HL-60/S4 treated with phorbol 12-myristate 13-acetate at 8.2 ng/mL for 4 days and 3 days (cell line): ENCODE measurements around the gene IGFBP4.
"Not testable (repeated sequence)": the region's sequence is repeated elsewhere in the genome, so short reads cannot be mapped to it uniquely, and the experiment has no call there.

ENCODE experiments used
- in situ Hi-C: fragments of 300-500 bp; cut with MboI; formaldehyde crosslinking; loops from 2 replicates; pipeline ENCODE4 v1.15.0; 2022; ENCODE audit warnings: low sequenced_read_pairs

Gene IGFBP4

GRCh38 chr17:40443196-40443987 lies at the start of gene IGFBP4:
Gene IGFBP4, plus strand, starts transcription at chr17:40443450. Its CDS starts 286 bp downstream, at chr17:40443736.
- in situ Hi-C loops = no loop called here

- in situ Hi-C loops = loop anchor here (10.0 kb wide), 1 partner anchor 136 kb away; no protein-coding TSS in a partner anchor
Observed at GRCh38 chr17:40399185-40399584, 44.1 kb upstream of the IGFBP4 start.

- in situ Hi-C loops = no loop called here
Observed at GRCh38 chr17:40402668-40403067, 40.6 kb upstream of the IGFBP4 start.

DNA sequence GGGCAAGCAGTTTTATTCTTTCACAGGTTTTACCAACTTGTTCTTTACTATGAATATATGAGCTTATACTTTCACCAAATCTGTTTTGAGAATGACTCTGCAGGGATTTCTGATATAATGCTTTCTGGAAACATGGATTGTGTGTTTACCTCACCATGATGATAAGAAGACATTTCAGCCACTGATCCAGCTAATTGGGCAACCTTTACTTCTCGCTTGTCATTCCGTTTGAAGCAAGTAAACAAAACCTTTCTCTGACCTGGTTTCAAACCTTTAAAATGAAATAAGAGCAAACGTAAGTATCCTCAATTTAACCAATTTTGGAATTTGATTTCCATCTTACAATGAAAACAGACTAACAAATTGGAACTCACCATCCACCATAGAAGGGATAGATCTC lies 39.2 kb upstream of the IGFBP4 start:
- in situ Hi-C loops = no loop called here

GRCh38 chr17:40407460-40407859 lies 35.8 kb upstream of the IGFBP4 start:
- in situ Hi-C loops = no loop called here

- in situ Hi-C loops = not testable (repeated sequence)
Observed at GRCh38 chr17:40409540-40409939, 33.7 kb upstream of the IGFBP4 start.

- in situ Hi-C loops = no loop called here
Observed at GRCh38 chr17:40410082-40410481, 33.2 kb upstream of the IGFBP4 start.

- in situ Hi-C loops = no loop called here
Observed at GRCh38 chr17:40411821-40412220, 31.4 kb upstream of the IGFBP4 start.

DNA sequence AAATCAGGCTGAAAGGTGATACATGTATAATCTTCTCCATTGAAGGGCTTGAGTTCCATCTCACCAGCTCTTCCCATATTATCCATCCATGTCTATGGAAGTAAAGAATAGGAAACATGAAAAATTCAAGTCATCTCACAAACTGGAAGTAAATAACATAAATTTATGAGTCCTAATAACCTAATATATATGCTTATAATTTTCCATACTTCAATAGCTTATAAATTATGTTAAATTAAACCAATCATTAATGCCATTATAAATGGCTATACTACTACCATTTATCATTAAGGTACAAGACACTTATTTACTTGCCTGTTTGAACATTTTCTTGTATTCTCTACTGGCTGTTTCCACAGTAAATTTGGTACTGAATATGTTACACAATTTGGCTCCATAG lies 30.4 kb upstream of the IGFBP4 start:
- in situ Hi-C loops = no loop called here

DNA sequence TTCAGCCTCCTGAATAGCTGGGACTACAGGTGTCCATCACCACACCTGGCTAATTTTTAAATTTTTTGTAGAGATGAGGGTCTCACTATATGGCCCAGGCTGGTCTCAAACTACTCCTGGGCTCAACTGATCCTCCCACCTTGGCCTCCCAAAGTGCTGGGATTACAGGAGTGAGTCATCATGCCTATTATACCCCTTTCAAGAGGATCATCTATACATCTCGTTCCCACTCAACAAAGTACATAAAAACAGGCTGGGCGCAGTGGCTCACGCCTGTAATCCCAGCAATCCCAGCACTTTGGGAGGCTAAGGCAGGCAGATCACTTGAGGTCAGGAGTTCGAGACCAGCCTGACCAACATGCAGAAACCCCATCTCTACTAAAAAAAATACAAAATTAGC lies 28.9 kb upstream of the IGFBP4 start:
- in situ Hi-C loops = not testable (repeated sequence)

- in situ Hi-C loops = no loop called here
Observed at GRCh38 chr17:40415390-40415789, 27.9 kb upstream of the IGFBP4 start.

DNA sequence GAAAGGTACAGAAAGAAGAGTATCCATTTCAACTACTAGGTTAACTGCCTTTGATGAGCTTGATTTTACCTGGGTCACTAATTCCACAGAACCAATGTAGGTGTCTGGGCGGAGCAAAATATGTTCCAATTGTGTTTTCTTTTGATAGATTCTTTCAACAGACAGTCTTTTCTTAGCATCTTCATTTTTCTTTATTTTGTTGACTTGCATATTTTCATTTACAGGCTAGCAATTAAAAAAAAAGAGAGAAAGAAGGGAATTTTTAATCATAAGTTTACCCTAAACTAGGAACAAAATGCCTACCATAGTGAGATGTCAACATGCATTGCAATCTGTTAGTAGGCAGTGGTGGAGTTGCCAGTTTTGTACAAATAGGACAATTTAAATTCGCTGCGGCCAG lies 26.6 kb upstream of the IGFBP4 start:
- in situ Hi-C loops = no loop called here

- in situ Hi-C loops = no loop called here
Observed at GRCh38 chr17:40417258-40417608, 26.0 kb upstream of the IGFBP4 start.

- in situ Hi-C loops = no loop called here
Observed at GRCh38 chr17:40417609-40418427, 25.4 kb upstream of the IGFBP4 start, which contains the start of gene TOP2A. Gene TOP2A, minus strand, starts transcription at chr17:40417896. Its CDS starts 105 bp downstream, at chr17:40417791.

DNA sequence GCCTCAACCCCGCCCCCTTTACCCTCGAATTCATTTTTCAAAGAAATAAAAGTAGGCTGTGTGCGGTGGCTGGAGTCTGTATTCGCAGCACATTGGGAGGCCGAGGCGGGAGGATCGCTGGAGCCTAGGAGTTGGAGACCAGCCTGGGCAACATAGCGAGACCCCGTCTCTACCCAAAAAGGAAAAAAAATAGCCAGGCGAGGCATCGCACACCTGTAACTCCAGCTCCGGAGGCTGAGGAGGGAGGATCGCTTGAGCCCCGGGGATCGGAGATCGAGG lies 24.9 kb upstream of the IGFBP4 start:
- in situ Hi-C loops = no loop called here

DNA sequence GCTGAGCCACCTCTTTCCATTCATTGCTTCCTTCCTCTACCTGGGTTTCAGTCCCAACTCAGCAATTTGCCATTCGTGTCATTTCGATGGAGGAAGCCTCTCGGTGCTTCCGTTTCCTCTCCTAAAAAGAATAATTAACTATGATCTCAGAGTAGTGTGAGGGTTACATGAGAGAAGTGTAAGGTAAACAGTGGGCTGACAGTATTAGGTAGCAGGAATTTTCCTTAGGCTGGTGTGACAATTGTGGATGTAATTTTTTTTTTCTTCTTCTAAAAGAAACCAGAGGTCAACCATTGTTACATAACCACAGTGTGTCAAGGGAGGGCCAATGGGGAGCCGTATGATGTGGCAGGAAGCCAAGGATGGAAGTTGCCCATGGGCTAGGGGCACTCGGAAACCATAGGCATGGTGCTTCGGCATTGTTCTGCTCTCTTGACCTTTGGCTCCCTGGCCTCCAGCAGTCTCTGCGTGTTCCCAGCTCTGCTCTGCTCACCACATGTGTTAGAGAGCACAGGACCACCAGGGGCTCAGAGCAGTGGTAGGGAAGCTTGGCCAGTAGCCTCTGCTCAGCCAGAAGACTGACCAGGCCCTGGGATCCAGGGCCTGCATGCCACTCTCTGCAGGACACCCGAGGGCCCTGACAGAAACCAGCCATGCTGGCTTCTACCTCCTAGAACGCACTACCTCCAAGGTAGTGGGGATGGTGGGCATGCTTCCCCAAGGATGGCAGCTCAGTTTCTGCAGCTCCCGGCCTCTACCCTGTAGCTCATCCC lies 23.5 kb upstream of the IGFBP4 start:
- in situ Hi-C loops = no loop called here

- in situ Hi-C loops = no loop called here
Observed at GRCh38 chr17:40422990-40423633, 20.1 kb upstream of the IGFBP4 start.

DNA sequence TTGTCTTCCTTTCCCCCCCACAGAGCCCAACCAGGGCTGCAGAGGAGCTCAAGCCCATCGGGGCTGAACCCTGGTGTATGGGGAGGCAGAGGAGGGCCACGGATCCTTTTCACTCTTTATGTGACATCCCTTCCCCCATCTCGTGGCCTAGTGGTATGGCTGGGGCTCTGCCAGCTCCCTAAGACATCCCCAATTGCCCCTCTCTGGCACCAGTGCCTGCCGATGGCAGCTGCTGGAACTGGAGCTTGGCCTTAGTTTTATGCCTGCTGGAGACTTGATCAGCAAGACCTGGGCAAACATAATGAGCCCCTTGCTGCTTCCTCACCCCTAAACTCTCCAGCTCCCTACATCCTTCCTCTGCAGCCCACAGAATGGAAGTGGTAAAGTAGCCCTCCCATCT lies 17.5 kb upstream of the IGFBP4 start:
- in situ Hi-C loops = no loop called here

DNA sequence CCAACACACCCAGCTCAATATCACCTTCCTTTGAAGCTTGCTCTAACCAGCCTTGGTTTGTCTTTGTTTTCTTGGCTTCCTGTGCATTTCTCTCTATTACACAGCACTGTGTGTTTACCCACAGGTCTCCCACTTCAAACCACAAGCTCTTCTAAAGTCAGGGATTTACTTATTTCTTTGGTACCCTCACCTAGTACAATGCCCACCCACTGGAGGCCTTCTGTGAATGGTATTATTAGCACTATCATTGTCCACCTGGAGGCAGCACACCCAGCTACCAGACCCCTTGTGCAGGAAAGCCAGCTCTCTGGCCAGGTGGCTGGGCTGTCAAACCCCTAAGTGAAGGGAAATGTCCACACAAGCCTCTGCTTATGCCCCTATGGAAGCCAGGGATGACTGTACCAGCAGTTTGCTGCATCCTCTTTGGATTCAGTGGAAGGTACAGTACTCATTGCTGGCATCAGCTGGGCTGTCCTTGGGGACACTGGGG lies 16.2 kb upstream of the IGFBP4 start:
- in situ Hi-C loops = no loop called here

DNA sequence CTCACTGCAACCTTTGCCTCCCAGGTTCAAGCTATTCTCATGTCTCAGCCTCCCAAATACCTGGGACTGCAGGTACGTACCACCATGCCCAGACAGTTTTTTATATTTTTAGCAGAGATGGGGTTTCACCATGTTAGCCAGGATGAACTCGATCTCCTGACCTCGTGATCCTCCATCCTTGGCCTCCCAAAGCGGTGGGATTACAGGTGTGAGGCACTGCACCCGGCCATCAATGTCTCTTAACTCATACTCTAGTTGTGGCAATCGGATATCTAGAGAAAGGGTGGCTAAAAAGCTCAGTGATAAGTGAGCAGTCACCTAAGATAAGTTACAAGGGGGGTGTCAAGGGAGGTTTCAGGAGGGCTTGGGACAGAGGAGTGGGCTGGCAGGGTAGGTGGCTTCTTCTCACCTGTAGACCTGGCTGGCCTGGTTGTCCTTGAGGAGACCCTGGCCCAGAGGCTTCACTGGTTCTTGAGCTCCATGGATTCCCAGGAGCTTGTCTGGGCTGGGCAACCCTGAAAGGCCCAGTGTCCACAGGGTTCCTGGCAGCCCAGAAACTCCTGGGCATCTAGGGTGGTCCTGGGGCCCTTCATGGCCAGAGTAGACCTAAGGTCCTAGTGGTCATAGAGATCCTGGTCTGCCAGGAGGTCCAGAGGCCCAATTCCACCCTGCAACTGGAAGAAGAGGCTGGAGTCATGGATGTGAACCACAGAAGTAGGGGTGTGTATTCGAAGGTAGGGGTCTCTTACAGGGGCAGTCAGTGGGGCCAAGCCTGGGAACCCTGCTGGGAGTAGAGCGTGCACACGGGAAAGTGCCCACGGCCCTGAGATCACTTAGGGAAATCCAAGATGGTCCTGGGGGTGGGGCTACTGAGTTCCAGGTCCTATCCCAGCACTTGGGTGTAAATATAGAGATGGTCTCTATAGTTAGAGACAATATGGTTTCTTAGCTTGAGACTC lies 12.7 kb upstream of the IGFBP4 start:
- in situ Hi-C loops = no loop called here
